Upper lobe of left lung (tissue), 6 donors: ENCODE measurements around the gene SMYD3. TPM values are rescaled to one million over a fixed set of nuclear protein-coding genes. Genes with fewer than 3 reads are reported as not detected.

Experiments used
- ATAC-seq, 2 donors: fragments of 200-7000 bp; cut with Tn5 transposase; one replicate each; pipeline ENCODE4 v1.9.1; 2022; ENCODE audit warnings: mild to moderate bottlenecking in 2 of 2, moderate library complexity in 2 of 2; ENCODE audit not compliant: low FRiP score in 2 of 2
- DNase-seq, 2 donors: peaks; one replicate each; pipeline ENCODE4 v3.0.0-alpha.2; 2019 to 2020
- H3K27ac ChIP-seq, 4 donors: fragments of 200-600 bp; sonication (generic); one replicate each; pipeline ENCODE4 v1.5.1; 2016 to 2019
- H3K27me3 ChIP-seq, 4 donors: fragments of 200-600 bp; sonication (generic); one replicate each; pipeline ENCODE4 v1.5.1; 2017 to 2019
- H3K36me3 ChIP-seq, 4 donors: fragments of 200-600 bp; sonication (generic); one replicate each; pipeline ENCODE4 v1.5.1; 2016 to 2019
- H3K4me1 ChIP-seq, 4 donors: fragments of 200-600 bp; sonication (generic); one replicate each; pipeline ENCODE4 v1.5.1; 2018 to 2019
- H3K4me3 ChIP-seq, 4 donors: fragments of 200-600 bp; sonication (generic); one replicate each; pipeline ENCODE4 v1.5.1; 2017 to 2019; ENCODE audit warnings: mild to moderate bottlenecking in 2 of 4, moderate library complexity in 1 of 4
- H3K9me3 ChIP-seq, 4 donors: fragments of 200-600 bp; sonication (generic); one replicate each; pipeline ENCODE4 v1.5.1; 2018 to 2019
- EP300 ChIP-seq, 4 donors: sonication (generic); formaldehyde crosslinking; IDR thresholded peaks; one replicate each; pipeline ENCODE4 v1.5.1; 2017; ENCODE audit warnings: antibody characterized with exemption in 4 of 4, control low read depth in 2 of 4
- POLR2A ChIP-seq, 4 donors: fragments of 450-650 bp; IDR thresholded peaks; one replicate each; pipeline ENCODE4 v1.5.1; 2016 to 2017; ENCODE audit warnings: antibody characterized with exemption in 4 of 4, mild to moderate bottlenecking in 2 of 4
- POLR2AphosphoS5 ChIP-seq, 2 donors: sonication (generic); formaldehyde crosslinking; IDR thresholded peaks; one replicate each; pipeline ENCODE4 v1.5.1; 2017; ENCODE audit warnings: antibody characterized with exemption in 2 of 2
- WGBS, 2 donors: methylation state at CpG; one replicate each; pipeline ENCODE4 v1.1.5; 2017 to 2018; 5-methylcytosine and 5-hydroxymethylcytosine counted together
- total RNA-seq, 6 donors: library from RNA; depleted of rRNA in 4 of 6; stranded (reverse); fragments of >200 nt in 4 of 6; gene quantifications; one replicate each; pipeline versions ENCODE4 v1.1.0 to v1.2.1, GENCODE V29; 2016 to 2021
- TF ChIP-seq, protein P1 (sequence below), 6 experiments: fragments of 450-650 bp in 4 of 6; fragments of 200-600 bp in 2 of 6; sonication (generic) in 2 of 6; IDR thresholded peaks; one replicate each; pipeline ENCODE4 v1.5.1; 2016 to 2019; ENCODE audit warnings: antibody characterized with exemption in 6 of 6
- donor health status: DM: no; HTN: no; CAD: no; lungs with moderate emphysema.
- donor health status: DM: no; HTN: yes; CAD: no; lungs with severe emphysema.

SMYD3 gene
- total RNA-seq, 6 donors from 2014 or later, result 22.7 to 109 (median 34.0) TPM

DNA sequence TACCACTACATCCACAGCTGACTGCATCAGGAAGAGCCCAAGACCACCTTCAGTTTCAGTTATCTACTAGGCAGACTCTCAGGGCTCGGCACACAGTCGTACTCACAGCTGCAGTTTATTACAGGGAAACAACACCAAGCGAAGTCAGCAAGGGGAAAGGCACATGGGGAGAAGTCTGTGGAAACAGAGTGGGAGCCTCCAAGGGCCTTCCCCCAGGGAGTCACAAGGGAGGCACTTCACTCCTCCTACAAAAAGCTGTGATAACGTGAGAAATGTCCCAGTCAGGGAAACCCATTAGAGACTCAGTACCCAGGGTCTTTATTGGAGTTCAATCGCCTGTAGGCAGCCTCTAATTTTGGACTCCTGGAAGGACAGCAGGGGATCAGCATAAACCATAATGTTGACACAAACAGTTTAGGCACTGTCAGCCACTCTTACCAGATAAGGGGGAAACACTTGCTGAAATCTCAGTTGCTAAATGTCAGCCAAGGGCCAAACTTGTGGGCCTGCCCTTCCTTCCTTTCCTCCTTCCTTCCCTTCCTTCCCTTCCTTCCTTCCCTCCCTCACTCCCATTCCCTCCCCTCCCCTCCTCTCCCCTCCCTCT lies 444.0 kb downstream of the SMYD3 start:
- no peak for DNase-seq
- 88 to 94% methylated on average over 5 of the region's 5 CpGs for WGBS, 2 donors

GRCh38 chr1:246058466-246058865 lies 448.6 kb downstream of the SMYD3 start:
- no peak overlapping the region for H3K27ac ChIP-seq
- H3K4me3 ChIP-seq, result no peak overlapping the region
- peaks cover 0 to 3% (median 0%) of the 10 kb centered on the region in 4 donors for H3K9me3 ChIP-seq
- TF ChIP-seq POLR2A (IDR thresholded peaks at IDR 0.05) (no peak), POLR2AphosphoS5 (IDR thresholded peaks at IDR 0.05) (no peak)
- TF ChIP-seq, protein P1, sequence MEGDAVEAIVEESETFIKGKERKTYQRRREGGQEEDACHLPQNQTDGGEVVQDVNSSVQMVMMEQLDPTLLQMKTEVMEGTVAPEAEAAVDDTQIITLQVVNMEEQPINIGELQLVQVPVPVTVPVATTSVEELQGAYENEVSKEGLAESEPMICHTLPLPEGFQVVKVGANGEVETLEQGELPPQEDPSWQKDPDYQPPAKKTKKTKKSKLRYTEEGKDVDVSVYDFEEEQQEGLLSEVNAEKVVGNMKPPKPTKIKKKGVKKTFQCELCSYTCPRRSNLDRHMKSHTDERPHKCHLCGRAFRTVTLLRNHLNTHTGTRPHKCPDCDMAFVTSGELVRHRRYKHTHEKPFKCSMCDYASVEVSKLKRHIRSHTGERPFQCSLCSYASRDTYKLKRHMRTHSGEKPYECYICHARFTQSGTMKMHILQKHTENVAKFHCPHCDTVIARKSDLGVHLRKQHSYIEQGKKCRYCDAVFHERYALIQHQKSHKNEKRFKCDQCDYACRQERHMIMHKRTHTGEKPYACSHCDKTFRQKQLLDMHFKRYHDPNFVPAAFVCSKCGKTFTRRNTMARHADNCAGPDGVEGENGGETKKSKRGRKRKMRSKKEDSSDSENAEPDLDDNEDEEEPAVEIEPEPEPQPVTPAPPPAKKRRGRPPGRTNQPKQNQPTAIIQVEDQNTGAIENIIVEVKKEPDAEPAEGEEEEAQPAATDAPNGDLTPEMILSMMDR (IDR thresholded peaks at IDR 0.05), result no peak
- 69 to 78% methylated on average over 3 of the region's 3 CpGs for WGBS, 2 donors
- no peaks in the 10 kb centered on the region for H3K4me1 ChIP-seq
- no peaks in the 10 kb centered on the region for H3K27me3 ChIP-seq
- ATAC-seq (no peak), DNase-seq (no peak)
- no peaks in the 10 kb centered on the region for H3K36me3 ChIP-seq

More for the DNA sequence above, 444.0 kb downstream of the SMYD3 start:
- Histone ChIP-seq H3K4me3 (no peak overlapping the region), H3K27me3 (no peaks in the 10 kb centered on the region), H3K9me3 (no peaks in the 10 kb centered on the region), H3K27ac (no peak overlapping the region), H3K36me3 (no peaks in the 10 kb centered on the region), H3K4me1 (no peaks in the 10 kb centered on the region)
- ATAC-seq, result no peak
- TF ChIP-seq EP300 (IDR thresholded peaks at IDR 0.05) (no peak), POLR2A (IDR thresholded peaks at IDR 0.05) (no peak), POLR2AphosphoS5 (IDR thresholded peaks at IDR 0.05) (no peak)
- TF ChIP-seq, protein P1 (IDR thresholded peaks at IDR 0.05), result no peak

- Histone ChIP-seq H3K36me3 (no peaks in the 10 kb centered on the region), H3K27ac (no peak overlapping the region), H3K4me1 (no peaks in the 10 kb centered on the region), H3K4me3 (no peak overlapping the region), H3K9me3 (peaks cover 0 to 3% (median 0%) of the 10 kb centered on the region in 4 donors), H3K27me3 (no peaks in the 10 kb centered on the region)
- TF ChIP-seq POLR2A (IDR thresholded peaks at IDR 0.05) (no peak), EP300 (IDR thresholded peaks at IDR 0.05) (no peak), POLR2AphosphoS5 (IDR thresholded peaks at IDR 0.05) (no peak)
- TF ChIP-seq, protein P1 (IDR thresholded peaks at IDR 0.05), result no peak
- WGBS, 2 donors, result 75 to 88% methylated on average over 2 of the region's 2 CpGs
- DNase-seq (no peak), ATAC-seq (no peak)
Observed at GRCh38 chr1:246052603-246053002, 454.5 kb downstream of the SMYD3 start.

DNA sequence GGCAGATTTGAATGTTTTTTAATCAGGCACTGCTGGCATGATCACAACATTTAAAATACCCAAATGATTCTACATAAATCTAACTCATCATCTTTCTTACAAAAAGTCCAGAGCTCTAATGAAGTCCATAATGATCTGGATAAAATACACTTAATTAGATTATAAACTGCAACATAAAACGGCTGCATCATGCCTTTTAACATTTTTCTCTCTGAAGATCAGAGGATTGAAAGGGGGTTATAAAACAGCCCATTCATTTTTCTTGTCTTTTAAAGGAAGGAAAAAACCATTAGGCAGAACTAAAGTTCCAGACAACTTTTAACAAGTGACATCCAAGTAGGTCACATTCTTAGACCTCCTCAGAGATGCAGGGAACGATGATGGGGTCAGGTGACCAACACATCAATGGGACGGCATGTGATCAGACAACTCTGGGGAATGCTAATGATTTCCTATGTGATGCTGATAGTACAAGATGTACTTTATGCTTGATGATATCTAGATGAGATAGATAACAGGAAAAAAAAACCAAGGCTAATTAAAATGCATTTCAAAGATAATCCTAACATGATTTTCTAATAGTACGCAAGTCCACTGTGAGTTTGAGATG lies 455.1 kb downstream of the SMYD3 start:
- Histone ChIP-seq H3K4me3 (no peak overlapping the region), H3K9me3 (peaks cover 0 to 3% (median 0%) of the 10 kb centered on the region in 4 donors), H3K36me3 (no peaks in the 10 kb centered on the region), H3K27ac (no peak overlapping the region), H3K4me1 (no peaks in the 10 kb centered on the region), H3K27me3 (no peaks in the 10 kb centered on the region)
- peak in 1 of 4 donors; percentile 67 for TF ChIP-seq EP300 (IDR thresholded peaks at IDR 0.05)
- TF ChIP-seq POLR2A (IDR thresholded peaks at IDR 0.05), result no peak
- 67% methylated on average over 4 of the region's 4 CpGs for WGBS, 2 donors
- ATAC-seq (no peak), DNase-seq (no peak)

DNA sequence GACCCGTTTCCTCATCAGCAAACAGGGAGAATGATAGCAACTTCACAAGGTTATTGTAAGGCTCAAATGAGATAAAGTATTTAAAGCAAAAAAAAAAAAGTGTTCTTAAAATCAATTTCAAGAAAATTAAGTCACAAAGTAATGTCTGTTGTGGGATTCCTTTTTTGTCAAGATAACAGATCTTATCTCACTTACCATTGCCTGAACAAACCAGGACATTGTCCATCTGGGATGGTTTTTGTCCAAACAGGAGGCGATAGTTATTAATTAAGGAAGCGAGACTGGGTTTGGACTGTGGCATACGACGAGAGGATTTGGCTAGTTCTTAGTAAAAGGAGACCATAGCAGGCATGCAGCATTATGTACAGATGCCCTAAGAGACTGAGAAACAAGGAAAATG lies 458.4 kb downstream of the SMYD3 start:
- DNase-seq, result no peak
- H3K9me3 ChIP-seq, result no peaks in the 10 kb centered on the region
- TF ChIP-seq POLR2AphosphoS5 (IDR thresholded peaks at IDR 0.05) (no peak), EP300 (IDR thresholded peaks at IDR 0.05) (no peak), POLR2A (IDR thresholded peaks at IDR 0.05) (no peak)
- TF ChIP-seq, protein P1 (IDR thresholded peaks at IDR 0.05), result no peak
- whole genome bisulfite sequencing, 2 donors, result 48 to 66% methylated on average over 5 of the region's 5 CpGs
- no peak for ATAC-seq
- H3K4me3 ChIP-seq, result no peak overlapping the region
- H3K36me3 ChIP-seq, result no peaks in the 10 kb centered on the region
- no peaks in the 10 kb centered on the region for H3K27me3 ChIP-seq
- no peak overlapping the region for H3K27ac ChIP-seq
- H3K4me1 ChIP-seq, result no peaks in the 10 kb centered on the region
